WTC11 (cell line): ENCODE data around the gene SERTAD3. TPM values are rescaled to one million over a fixed set of nuclear protein-coding genes. Genes with fewer than 3 reads are reported as not detected.
A peak's percentile ranks its signal among the peaks of the same experiment; 100 is the strongest.

Experiments
- ATAC-seq: fragments of 200-7000 bp; cut with Tn5 transposase; 2 replicates; pipeline ENCODE4 v1.10.0; 2021; ENCODE audit warnings: mild to moderate bottlenecking, moderate library complexity
- CTCF ChIA-PET: fragments of 300-600 bp; sonication (Branson Sonifier 250); formaldehyde crosslinking; loops from one replicate; lab custom pipeline; 2021; ENCODE audit warnings: antibody characterized with exemption; lab: Charles Lee
- POLR2A ChIA-PET: fragments of 350-600 bp; sonication (Branson Sonifier 250); formaldehyde crosslinking; loops from one replicate; lab custom pipeline; 2021; ENCODE audit warnings: antibody characterized with exemption; lab: Charles Lee
- DNase-seq: peaks from one replicate; pipeline ENCODE4 v3.0.0; 2021; ENCODE audit warnings: low spot score
- H3K27ac Mint-ChIP-seq: 2 replicates; pipeline ENCODE4 v1.8.0; 2021; ENCODE audit warnings: mixed read lengths
- H3K27me3 Mint-ChIP-seq: 2 replicates; pipeline ENCODE4 v1.8.0; 2021; ENCODE audit warnings: low read depth, mild to moderate bottlenecking, moderate library complexity, mixed read lengths
- H3K36me3 Mint-ChIP-seq: 2 replicates; pipeline ENCODE4 v1.8.0; 2021; ENCODE audit warnings: mixed read lengths
- H3K4me1 Mint-ChIP-seq: 2 replicates; pipeline ENCODE4 v1.8.0; 2022; ENCODE audit warnings: mixed read lengths
- H3K4me3 Mint-ChIP-seq: 2 replicates; pipeline ENCODE4 v1.8.0; 2021; ENCODE audit warnings: mild to moderate bottlenecking, moderate library complexity, mixed read lengths
- H3K9me3 Mint-ChIP-seq: 2 replicates; pipeline ENCODE4 v1.8.0; 2021; ENCODE audit warnings: mixed read lengths
- AR ChIP-seq: fragments of 250-450 bp; sonication (Bioruptor Pico); IDR thresholded peaks from 2 replicates; pipeline ENCODE4 v1.9.0; 2021; ENCODE audit warnings: mild to moderate bottlenecking
- ATF3 ChIP-seq: sonication (generic); formaldehyde crosslinking; conservative IDR thresholded peaks from 2 replicates; pipeline ENCODE4 v1.8.1; 2022; ENCODE audit warnings: mild to moderate bottlenecking, missing genetic modification reagents
- ATF6 ChIP-seq: sonication (generic); formaldehyde crosslinking; IDR thresholded peaks from 2 replicates; pipeline ENCODE4 v1.8.1; 2023; ENCODE audit warnings: mild to moderate bottlenecking, missing genetic modification reagents
- CREM ChIP-seq: sonication (generic); formaldehyde crosslinking; IDR thresholded peaks from 2 replicates; pipeline ENCODE4 v1.8.1; 2022; ENCODE audit warnings: mild to moderate bottlenecking, missing genetic modification reagents, moderate library complexity
- ESRRA ChIP-seq: sonication (generic); formaldehyde crosslinking; IDR thresholded peaks from 2 replicates; pipeline ENCODE4 v1.8.1; 2022; ENCODE audit warnings: mild to moderate bottlenecking, missing genetic modification reagents, borderline replicate concordance
- FOXP1 ChIP-seq: sonication (generic); formaldehyde crosslinking; IDR thresholded peaks from 2 replicates; pipeline ENCODE4 v1.8.0; 2022; ENCODE audit warnings: missing genetic modification reagents, mild to moderate bottlenecking, moderate library complexity, borderline replicate concordance
- GRHL2 ChIP-seq: fragments of 250-450 bp; sonication (Bioruptor Pico); IDR thresholded peaks from 2 replicates; pipeline ENCODE4 v1.8.0; 2022; ENCODE audit warnings: mild to moderate bottlenecking, moderate library complexity; ENCODE audit not compliant: insufficient replicate concordance, severe bottlenecking
- JAZF1 ChIP-seq: fragments of 250-450 bp; sonication (Bioruptor Pico); IDR thresholded peaks from 2 replicates; pipeline ENCODE4 v1.9.0; 2021; ENCODE audit warnings: moderate library complexity, mild to moderate bottlenecking, inconsistent platforms
- JUN ChIP-seq: sonication (generic); formaldehyde crosslinking; IDR thresholded peaks from 2 replicates; pipeline ENCODE4 v1.8.0; 2023; ENCODE audit warnings: mild to moderate bottlenecking, missing genetic modification reagents
- MLX ChIP-seq: sonication (generic); formaldehyde crosslinking; IDR thresholded peaks from 2 replicates; pipeline ENCODE4 v1.8.1; 2023; ENCODE audit warnings: mild to moderate bottlenecking, missing genetic modification reagents, moderate library complexity
- SOX15 ChIP-seq: fragments of 250-450 bp; sonication (Bioruptor Pico); IDR thresholded peaks from 2 replicates; pipeline ENCODE4 v1.9.0; 2021; ENCODE audit warnings: mild to moderate bottlenecking
- USF2 ChIP-seq: sonication (generic); formaldehyde crosslinking; IDR thresholded peaks from 2 replicates; pipeline ENCODE4 v1.8.1; 2023; ENCODE audit warnings: mild to moderate bottlenecking, missing genetic modification reagents, moderate library complexity
- ZNF138 ChIP-seq: sonication (generic); formaldehyde crosslinking; conservative IDR thresholded peaks from 2 replicates; pipeline ENCODE4 v1.8.1; 2022; ENCODE audit warnings: mild to moderate bottlenecking, moderate library complexity, missing genetic modification reagents
- ZNF263 ChIP-seq: sonication (generic); formaldehyde crosslinking; IDR thresholded peaks from 2 replicates; pipeline ENCODE4 v1.8.1; 2022; ENCODE audit warnings: low read depth, mild to moderate bottlenecking, moderate library complexity, missing genetic modification reagents
- total RNA-seq: library from RNA; stranded (reverse); gene quantifications from 3 replicates; pipeline ENCODE4 v1.2.3, GENCODE V29; 2021
- TF ChIP-seq, protein P1 (sequence below): fragments of 200-600 bp; IDR thresholded peaks from 2 replicates; pipeline ENCODE4 v1.8.0; 2022; ENCODE audit warnings: antibody characterized with exemption
- TF ChIP-seq, protein P2 (sequence below): sonication (generic); formaldehyde crosslinking; IDR thresholded peaks from 2 replicates; pipeline ENCODE4 v1.8.0; 2022; ENCODE audit warnings: missing genetic modification reagents

The SERTAD3 gene
- total RNA-seq, 1 experiment from 2014 or later: 33.6 TPM

- no peak for TF ChIP-seq USF2 (CRISPR knock-in tag)
- TF ChIP-seq ATF3 (CRISPR knock-in tag): no peak
- TF ChIP-seq JAZF1 (CRISPR knock-in tag): no peak
- TF ChIP-seq AR (CRISPR knock-in tag): no peak
These were observed 32.1 kb downstream of the SERTAD3 start (continued) for GRCh38 chr19:40411958-40412499.

DNA sequence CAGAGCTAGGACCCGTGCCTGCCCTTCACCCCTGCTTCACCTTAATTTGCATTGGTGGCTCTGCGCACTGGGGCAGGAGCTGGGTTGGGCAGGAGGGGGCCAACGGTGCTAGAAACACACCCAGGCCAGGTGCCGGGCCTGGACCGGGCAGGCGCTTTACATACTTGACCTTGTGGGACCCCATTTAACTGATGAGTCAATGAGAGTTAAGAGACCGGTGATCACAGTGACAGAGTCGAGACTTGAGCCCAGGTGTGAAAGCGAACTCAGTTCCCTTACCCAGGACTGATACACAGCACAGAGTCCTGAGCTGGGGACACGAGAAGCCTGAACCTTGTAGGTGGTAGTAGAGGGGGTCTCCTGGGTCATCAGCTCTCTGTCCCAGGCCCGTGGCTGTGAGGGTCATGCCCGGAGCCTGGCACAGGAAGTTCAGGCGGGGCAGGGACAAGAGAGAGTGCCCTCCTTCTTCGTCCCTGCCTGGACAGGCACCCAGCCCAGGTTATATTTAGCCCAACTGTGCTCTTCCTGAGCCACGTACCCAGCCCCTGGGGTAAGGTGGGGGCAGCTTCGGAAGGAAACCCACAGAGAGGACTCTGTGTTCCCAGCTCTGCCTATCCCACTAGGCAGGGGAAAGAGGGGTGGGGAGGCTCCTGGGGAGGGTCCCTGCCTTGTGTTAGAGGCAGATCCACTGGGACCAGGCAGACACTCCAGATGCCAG lies 32.9 kb downstream of the SERTAD3 start:
- no peak overlapping the region for H3K4me3 Mint-ChIP-seq
- ChIA-PET POLR2A (interaction anchor here (1.5 kb wide), 1 partner anchor 32 kb away, joined by 4 read pairs; no protein-coding TSS in a partner anchor), CTCF (interaction anchor here (0.6 to 4.0 kb wide), 4 partner anchors 8 to 106 kb away, joined by 3 to 33 read pairs (median 3); no protein-coding TSS in a partner anchor)
- ATAC-seq (no peak), DNase-seq (no peak)
- peak overlapping the region; percentile 90; the same call in 1 of the 2 replicates for H3K27ac Mint-ChIP-seq
- no peaks in the 10 kb centered on the region for H3K27me3 Mint-ChIP-seq
- TF ChIP-seq, protein P1, sequence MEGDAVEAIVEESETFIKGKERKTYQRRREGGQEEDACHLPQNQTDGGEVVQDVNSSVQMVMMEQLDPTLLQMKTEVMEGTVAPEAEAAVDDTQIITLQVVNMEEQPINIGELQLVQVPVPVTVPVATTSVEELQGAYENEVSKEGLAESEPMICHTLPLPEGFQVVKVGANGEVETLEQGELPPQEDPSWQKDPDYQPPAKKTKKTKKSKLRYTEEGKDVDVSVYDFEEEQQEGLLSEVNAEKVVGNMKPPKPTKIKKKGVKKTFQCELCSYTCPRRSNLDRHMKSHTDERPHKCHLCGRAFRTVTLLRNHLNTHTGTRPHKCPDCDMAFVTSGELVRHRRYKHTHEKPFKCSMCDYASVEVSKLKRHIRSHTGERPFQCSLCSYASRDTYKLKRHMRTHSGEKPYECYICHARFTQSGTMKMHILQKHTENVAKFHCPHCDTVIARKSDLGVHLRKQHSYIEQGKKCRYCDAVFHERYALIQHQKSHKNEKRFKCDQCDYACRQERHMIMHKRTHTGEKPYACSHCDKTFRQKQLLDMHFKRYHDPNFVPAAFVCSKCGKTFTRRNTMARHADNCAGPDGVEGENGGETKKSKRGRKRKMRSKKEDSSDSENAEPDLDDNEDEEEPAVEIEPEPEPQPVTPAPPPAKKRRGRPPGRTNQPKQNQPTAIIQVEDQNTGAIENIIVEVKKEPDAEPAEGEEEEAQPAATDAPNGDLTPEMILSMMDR: no peak
- no peak for TF ChIP-seq MLX (CRISPR knock-in tag)
- no peak for TF ChIP-seq ESRRA
- TF ChIP-seq, protein P2, sequence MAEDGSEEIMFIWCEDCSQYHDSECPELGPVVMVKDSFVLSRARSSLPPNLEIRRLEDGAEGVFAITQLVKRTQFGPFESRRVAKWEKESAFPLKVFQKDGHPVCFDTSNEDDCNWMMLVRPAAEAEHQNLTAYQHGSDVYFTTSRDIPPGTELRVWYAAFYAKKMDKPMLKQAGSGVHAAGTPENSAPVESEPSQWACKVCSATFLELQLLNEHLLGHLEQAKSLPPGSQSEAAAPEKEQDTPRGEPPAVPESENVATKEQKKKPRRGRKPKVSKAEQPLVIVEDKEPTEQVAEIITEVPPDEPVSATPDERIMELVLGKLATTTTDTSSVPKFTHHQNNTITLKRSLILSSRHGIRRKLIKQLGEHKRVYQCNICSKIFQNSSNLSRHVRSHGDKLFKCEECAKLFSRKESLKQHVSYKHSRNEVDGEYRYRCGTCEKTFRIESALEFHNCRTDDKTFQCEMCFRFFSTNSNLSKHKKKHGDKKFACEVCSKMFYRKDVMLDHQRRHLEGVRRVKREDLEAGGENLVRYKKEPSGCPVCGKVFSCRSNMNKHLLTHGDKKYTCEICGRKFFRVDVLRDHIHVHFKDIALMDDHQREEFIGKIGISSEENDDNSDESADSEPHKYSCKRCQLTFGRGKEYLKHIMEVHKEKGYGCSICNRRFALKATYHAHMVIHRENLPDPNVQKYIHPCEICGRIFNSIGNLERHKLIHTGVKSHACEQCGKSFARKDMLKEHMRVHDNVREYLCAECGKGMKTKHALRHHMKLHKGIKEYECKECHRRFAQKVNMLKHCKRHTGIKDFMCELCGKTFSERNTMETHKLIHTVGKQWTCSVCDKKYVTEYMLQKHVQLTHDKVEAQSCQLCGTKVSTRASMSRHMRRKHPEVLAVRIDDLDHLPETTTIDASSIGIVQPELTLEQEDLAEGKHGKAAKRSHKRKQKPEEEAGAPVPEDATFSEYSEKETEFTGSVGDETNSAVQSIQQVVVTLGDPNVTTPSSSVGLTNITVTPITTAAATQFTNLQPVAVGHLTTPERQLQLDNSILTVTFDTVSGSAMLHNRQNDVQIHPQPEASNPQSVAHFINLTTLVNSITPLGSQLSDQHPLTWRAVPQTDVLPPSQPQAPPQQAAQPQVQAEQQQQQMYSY (CRISPR knock-in tag): no peak
- TF ChIP-seq GRHL2 (CRISPR knock-in tag): no peak
- no peaks in the 10 kb centered on the region for H3K9me3 Mint-ChIP-seq
- H3K36me3 Mint-ChIP-seq: no peaks in the 10 kb centered on the region
- peaks cover 36% of the 10 kb centered on the region for H3K4me1 Mint-ChIP-seq

- H3K27ac Mint-ChIP-seq: peak overlapping the region; percentile 70; the same call in 1 of the 2 replicates
- no peaks in the 10 kb centered on the region for H3K36me3 Mint-ChIP-seq
- H3K27me3 Mint-ChIP-seq: no peaks in the 10 kb centered on the region
- ChIA-PET POLR2A (interaction anchor here (1.3 kb wide), 1 partner anchor 16 kb away, joined by 5 read pairs; the partner anchor contains the start of gene SERTAD1), CTCF (interaction anchor here (1.1 to 4.0 kb wide), 2 partner anchors 11 to 54 kb away, joined by 3 to 33 read pairs; no protein-coding TSS in a partner anchor)
- DNase-seq (peak; percentile 56), ATAC-seq (peak; percentile 54)
- no peak overlapping the region for H3K4me3 Mint-ChIP-seq
- no peaks in the 10 kb centered on the region for H3K9me3 Mint-ChIP-seq
- H3K4me1 Mint-ChIP-seq: peaks cover 36% of the 10 kb centered on the region
- TF ChIP-seq ZNF263 (no peak), MLX (CRISPR knock-in tag) (no peak), JUN (CRISPR knock-in tag) (no peak), ZNF138 (CRISPR knock-in tag) (no peak), ATF6 (no peak), CREM (CRISPR knock-in tag) (no peak), SOX15 (no peak), FOXP1 (CRISPR knock-in tag) (no peak)
These were observed 34.1 kb downstream of the SERTAD3 start for GRCh38 chr19:40410030-40410389.
